ENCODE data around the gene DDX50. TPM values are rescaled to one million over a fixed set of nuclear protein-coding genes. Genes with fewer than 3 reads are reported as not detected.

The DDX50 gene
- polyA plus RNA-seq, 2 of the 4 experiments (the other 2 are of a cell fraction), result 35.1 to 64.6 TPM

- Histone ChIP-seq H3K4me2 (no peak overlapping the region), H3K4me3 (no peak overlapping the region), H3K27ac (no peak overlapping the region), H3K9me3 (no peaks in the 10 kb centered on the region), H3K4me1 (0 out of 3 replicates have a peak, but pooled peaks cover 6% of the 10 kb centered on the region)
- DNase-seq (ENCODE audit: low read depth in 1 of 2, low spot score in 1 of 2) (no peak), ATAC-seq (peak; percentile 54 to 57; a peak in 4 of 6 replicates), FAIRE-seq (no peak)
- TF ChIP-seq ELK1 (IDR thresholded peaks at IDR 0.05; ENCODE audit: low read depth, low read length) (no peak), FOSL2 (IDR thresholded peaks at IDR 0.05) (no peak), FOSL2 (CRISPR knock-in tag; IDR thresholded peaks at IDR 0.05) (no peak), ZNF302 (CRISPR knock-in tag; IDR thresholded peaks at IDR 0.05) (no peak), EHF (CRISPR knock-in tag; IDR thresholded peaks at IDR 0.05) (no peak), MAX (IDR thresholded peaks at IDR 0.05) (no peak), FOXS1 (CRISPR knock-in tag; IDR thresholded peaks at IDR 0.05) (no peak), E2F6 (IDR thresholded peaks at IDR 0.05; ENCODE audit: borderline replicate concordance, low read depth) (no peak), HOXB5 (CRISPR knock-in tag; IDR thresholded peaks at IDR 0.05) (no peak)
- 50% methylated on average over 2 of the region's 2 CpGs for WGBS (ENCODE audit: missing lambda C conversion rate)
- ChIA-PET POLR2A (no interaction called here), CTCF (interaction anchor here (1.1 to 2.2 kb wide), 3 partner anchors 18 to 29 kb away, joined by 3 to 9 read pairs (median 5); no protein-coding TSS in a partner anchor)
Measured at GRCh38 chr10:68879628-68880027, 21.5 kb upstream of the DDX50 start.

GRCh38 chr10:68880181-68880580 is 20.9 kb upstream of the DDX50 start:
- FAIRE-seq (no peak), DNase-seq (ENCODE audit: low read depth in 1 of 2, low spot score in 1 of 2) (no peak), ATAC-seq (no peak)
- Histone ChIP-seq H3K4me3 (no peak overlapping the region), H3K27ac (no peak overlapping the region), H3K9me3 (no peaks in the 10 kb centered on the region), H3K4me2 (no peak overlapping the region), H3K4me1 (0 out of 3 replicates have a peak, but pooled peaks cover 6% of the 10 kb centered on the region)
- ChIA-PET CTCF (interaction anchor here (1.1 to 2.2 kb wide), 2 partner anchors 17 to 29 kb away, joined by 3 to 9 read pairs; no protein-coding TSS in a partner anchor), POLR2A (no interaction called here)
- 79% methylated on average over 4 of the region's 4 CpGs for WGBS (ENCODE audit: missing lambda C conversion rate)
- TF ChIP-seq HOXB5 (CRISPR knock-in tag; IDR thresholded peaks at IDR 0.05), result no peak
- TF ChIP-seq BCL3 (IDR thresholded peaks at IDR 0.05), result no peak
- no peak for TF ChIP-seq REST (IDR thresholded peaks at IDR 0.05)
- TF ChIP-seq PBX3 (IDR thresholded peaks at IDR 0.05), result no peak
- no peak for TF ChIP-seq ELK1 (IDR thresholded peaks at IDR 0.05; ENCODE audit: low read depth, low read length)
- TF ChIP-seq HOXA7 (CRISPR knock-in tag; IDR thresholded peaks at IDR 0.05), result no peak
- no peak for TF ChIP-seq NFE2L2 (conservative IDR thresholded peaks at IDR 0.05; ENCODE audit: low read length)
- TF ChIP-seq MYC (IDR thresholded peaks at IDR 0.05; ENCODE audit: borderline replicate concordance, low read length), result no peak
- TF ChIP-seq POLR2A (IDR thresholded peaks at IDR 0.05; ENCODE audit: low read length), result no peak
- TF ChIP-seq EP300 (IDR thresholded peaks at IDR 0.05), result no peak
- no peak for TF ChIP-seq EHF (CRISPR knock-in tag; IDR thresholded peaks at IDR 0.05)
- no peak for TF ChIP-seq MAZ (IDR thresholded peaks at IDR 0.05; ENCODE audit: borderline replicate concordance, low read depth, low read length)
- TF ChIP-seq POLR2AphosphoS2 (conservative IDR thresholded peaks at IDR 0.05; ENCODE audit: low read length), result no peak
- no peak for TF ChIP-seq RCOR1 (IDR thresholded peaks at IDR 0.05; ENCODE audit: low read depth, low read length)
- TF ChIP-seq TFCP2L1 (CRISPR knock-in tag; IDR thresholded peaks at IDR 0.05), result no peak
- no peak for TF ChIP-seq NR3C1 (IDR thresholded peaks at IDR 0.05)
- no peak for TF ChIP-seq HEYL (CRISPR knock-in tag; IDR thresholded peaks at IDR 0.05)
- no peak for TF ChIP-seq KDM1A (IDR thresholded peaks at IDR 0.05; ENCODE audit: low read depth)

Measured in A549 (cell line).